Hepatocyte (in vitro differentiated cells): ENCODE results near the gene DYNC2H1.

ENCODE experiments used
- EZH2 ChIP-seq: fragments of 200-600 bp; sonication (generic); IDR thresholded peaks from 2 replicates; pipeline ENCODE4 v1.6.1; 2016; ENCODE audit warnings: antibody characterized with exemption, mild to moderate bottlenecking, borderline replicate concordance
- EZH2phosphoT487 ChIP-seq: fragments of 200-600 bp; sonication (generic); IDR thresholded peaks from one replicate; pipeline ENCODE4 v1.6.1; 2018; ENCODE audit warnings: antibody characterized with exemption, mild to moderate bottlenecking, low read depth, moderate library complexity; ENCODE audit not compliant: unreplicated experiment, severe bottlenecking
- TF ChIP-seq, protein P1 (sequence below): fragments of 200-600 bp; sonication (generic); IDR thresholded peaks from 2 replicates; pipeline ENCODE4 v1.5.1; 2016; ENCODE audit warnings: antibody characterized with exemption, mild to moderate bottlenecking; ENCODE audit not compliant: poor library complexity

DNA sequence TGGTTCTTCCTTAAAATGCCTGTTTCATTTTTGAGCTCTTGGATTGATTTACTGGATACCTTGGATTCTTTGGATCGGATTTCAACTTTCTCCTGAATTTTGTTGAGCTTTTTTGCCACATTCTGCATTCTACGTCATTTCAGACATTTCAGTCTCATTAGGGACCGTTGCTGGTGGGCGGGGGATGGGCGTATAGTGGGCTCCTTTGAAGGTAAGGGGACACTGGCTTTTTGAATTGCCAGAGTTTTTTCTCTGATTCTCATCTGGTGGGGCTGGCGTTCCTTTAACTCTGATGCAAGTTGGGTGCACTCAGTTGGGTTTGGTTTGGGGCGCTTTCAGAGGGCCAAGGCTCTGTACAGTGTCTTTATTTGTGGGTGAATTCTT, 216.5 kb downstream of the DYNC2H1 start:
- TF ChIP-seq, protein P1, sequence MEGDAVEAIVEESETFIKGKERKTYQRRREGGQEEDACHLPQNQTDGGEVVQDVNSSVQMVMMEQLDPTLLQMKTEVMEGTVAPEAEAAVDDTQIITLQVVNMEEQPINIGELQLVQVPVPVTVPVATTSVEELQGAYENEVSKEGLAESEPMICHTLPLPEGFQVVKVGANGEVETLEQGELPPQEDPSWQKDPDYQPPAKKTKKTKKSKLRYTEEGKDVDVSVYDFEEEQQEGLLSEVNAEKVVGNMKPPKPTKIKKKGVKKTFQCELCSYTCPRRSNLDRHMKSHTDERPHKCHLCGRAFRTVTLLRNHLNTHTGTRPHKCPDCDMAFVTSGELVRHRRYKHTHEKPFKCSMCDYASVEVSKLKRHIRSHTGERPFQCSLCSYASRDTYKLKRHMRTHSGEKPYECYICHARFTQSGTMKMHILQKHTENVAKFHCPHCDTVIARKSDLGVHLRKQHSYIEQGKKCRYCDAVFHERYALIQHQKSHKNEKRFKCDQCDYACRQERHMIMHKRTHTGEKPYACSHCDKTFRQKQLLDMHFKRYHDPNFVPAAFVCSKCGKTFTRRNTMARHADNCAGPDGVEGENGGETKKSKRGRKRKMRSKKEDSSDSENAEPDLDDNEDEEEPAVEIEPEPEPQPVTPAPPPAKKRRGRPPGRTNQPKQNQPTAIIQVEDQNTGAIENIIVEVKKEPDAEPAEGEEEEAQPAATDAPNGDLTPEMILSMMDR: no peak
- TF ChIP-seq EZH2phosphoT487 (no peak), EZH2 (no peak)
